ENCODE data around the gene GRM1.

DNA sequence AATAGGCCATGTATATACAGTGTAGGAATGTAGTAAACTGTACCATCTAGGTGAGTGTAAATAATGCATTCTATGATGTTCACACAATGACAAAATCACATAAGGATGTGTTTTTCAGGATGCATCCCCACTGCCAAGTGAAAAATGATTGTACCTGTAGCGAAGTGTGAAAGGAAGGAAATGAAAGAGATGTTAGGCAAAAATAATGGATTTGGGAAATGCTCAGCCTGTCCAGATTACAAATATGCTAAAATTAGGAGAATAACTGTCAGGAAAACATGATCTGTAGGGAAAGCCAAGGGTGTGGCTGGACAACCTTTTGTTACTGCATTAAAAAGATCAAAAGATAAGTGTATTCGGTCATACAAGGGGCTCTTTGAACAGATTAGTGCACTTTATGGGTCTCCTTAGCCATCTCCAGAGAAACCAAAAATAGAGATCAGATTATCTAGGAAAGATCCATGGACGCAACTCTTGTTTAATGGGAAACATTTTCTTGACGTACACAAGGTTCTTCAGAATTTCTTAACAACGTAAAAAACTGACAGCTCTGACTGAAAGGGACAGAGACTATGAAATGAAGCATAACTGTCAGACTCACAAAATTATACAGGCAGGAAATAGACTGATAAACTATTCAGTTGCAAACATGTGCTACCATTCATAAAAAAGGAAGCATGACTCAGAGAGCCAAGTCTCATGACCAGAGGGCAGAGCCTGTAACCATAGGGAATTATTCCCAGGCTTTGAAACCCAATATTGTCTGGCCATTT, 261.1 kb downstream of the GRM1 start:
- TF ChIP-seq, protein P1, sequence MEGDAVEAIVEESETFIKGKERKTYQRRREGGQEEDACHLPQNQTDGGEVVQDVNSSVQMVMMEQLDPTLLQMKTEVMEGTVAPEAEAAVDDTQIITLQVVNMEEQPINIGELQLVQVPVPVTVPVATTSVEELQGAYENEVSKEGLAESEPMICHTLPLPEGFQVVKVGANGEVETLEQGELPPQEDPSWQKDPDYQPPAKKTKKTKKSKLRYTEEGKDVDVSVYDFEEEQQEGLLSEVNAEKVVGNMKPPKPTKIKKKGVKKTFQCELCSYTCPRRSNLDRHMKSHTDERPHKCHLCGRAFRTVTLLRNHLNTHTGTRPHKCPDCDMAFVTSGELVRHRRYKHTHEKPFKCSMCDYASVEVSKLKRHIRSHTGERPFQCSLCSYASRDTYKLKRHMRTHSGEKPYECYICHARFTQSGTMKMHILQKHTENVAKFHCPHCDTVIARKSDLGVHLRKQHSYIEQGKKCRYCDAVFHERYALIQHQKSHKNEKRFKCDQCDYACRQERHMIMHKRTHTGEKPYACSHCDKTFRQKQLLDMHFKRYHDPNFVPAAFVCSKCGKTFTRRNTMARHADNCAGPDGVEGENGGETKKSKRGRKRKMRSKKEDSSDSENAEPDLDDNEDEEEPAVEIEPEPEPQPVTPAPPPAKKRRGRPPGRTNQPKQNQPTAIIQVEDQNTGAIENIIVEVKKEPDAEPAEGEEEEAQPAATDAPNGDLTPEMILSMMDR (IDR thresholded peaks at IDR 0.05), result no peak
- TF ChIP-seq EP300 (IDR thresholded peaks at IDR 0.05) (no peak), POLR2AphosphoS5 (IDR thresholded peaks at IDR 0.05) (no peak)

All from stomach (tissue), 4 donors.